IPS-11a (cell line): ENCODE results near the gene CCDC38.
"Not testable (repeated sequence)": the region's sequence is repeated elsewhere in the genome, so short reads cannot be mapped to it uniquely, and the experiment has no call there.

Source experiments
- H3K4me3 ChIP-seq: one replicate; pipeline ENCODE4 v1.5.1; 2013; ENCODE audit warnings: low read depth, low read length, control low read depth

The CCDC38 gene

DNA sequence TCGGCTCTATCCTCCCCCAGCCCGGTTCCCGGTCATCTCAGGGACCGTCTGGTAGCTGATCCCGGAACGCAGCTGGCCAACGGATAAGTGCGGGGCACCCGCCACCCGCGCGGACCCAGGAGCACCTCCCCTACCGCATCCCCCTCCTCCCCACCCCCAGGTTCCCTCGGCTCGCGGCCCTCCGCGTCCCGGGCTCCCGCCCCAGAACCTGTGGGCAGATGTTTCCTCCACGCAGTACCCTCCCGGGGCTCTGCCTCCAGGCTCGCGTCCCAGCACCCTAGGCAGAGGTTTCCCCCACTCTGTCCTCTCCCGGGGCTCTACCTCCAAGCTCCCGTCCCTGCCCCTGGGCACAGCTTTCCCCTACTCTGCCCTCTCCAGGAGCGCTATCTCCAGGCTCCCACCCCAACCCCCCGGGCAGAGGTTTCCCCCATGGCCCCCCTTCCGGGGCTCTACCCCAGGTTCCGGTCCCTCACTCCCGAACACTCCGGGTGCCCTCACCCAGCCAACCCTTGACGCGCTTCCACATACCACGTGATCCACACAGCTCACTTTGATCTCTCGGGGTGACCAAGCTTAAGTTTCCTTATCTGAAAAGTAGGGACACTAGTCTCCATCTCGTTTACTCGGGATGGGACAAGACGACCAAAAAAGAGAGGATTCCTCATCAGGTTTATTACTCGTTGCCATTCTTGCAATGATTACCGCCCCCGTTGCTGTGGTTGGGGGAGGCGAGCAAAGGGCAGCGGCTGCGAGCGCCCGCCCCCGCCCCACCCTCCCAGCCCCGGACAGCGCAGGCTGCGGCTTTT is at the start of gene CCDC38:
TSS of gene CCDC38 (minus strand) at position 91 of the 806 bp plus-strand sequence. CDS start 6,105 bp downstream, outside the sequence.
- peak within 1 kb of the TSS; percentile 81 for H3K4me3 ChIP-seq

DNA sequence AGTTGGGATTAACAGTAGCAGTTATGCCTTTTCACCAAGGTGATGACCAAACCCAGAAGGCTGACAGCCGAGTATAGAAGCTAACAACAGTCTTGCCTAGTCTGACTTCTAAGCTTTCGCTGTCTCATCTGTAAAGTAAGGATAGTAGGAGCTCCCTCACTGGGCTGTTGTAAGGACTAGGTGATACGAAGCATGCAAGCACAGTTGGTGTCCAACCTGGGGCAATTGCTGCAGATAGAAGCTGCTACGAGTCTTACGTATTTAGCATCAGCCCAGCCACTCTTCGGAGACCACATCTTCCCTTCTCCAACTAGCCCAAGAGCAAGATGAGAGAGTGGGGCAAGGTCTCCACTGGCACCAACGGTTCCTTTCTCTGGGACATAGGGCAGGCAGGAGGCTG is 47.7 kb upstream of the CCDC38 start:
- no peak overlapping the region for H3K4me3 ChIP-seq

DNA sequence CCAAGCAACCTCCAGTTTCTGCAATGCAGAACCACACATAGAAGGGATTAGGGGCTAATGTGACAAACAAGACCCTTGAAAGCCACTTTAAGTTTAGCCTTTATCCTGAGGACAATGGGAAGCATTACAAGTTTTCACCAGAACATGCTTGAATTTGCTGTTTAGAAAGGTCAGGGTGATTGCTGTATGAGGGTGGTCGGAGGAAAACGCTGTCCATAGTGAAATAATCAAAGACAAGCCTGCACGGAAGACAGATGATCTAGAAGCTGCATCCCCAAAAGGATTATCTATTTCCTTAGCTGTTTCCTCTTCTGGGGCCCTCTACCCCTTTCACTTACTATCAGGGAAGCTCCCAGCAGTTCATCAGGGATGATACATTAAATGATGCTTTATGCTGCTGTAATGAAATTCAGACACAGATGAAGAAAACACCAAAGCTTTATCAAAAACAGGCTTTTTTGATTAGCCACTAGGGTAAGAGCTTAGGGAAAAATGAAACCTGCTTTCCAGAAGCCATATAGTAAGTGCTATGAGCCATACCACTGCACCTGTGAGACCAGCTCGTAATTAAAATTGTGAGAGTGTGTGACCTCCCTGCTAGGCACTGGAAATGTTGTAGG is 47.2 kb upstream of the CCDC38 start:
- no peak overlapping the region for H3K4me3 ChIP-seq

DNA sequence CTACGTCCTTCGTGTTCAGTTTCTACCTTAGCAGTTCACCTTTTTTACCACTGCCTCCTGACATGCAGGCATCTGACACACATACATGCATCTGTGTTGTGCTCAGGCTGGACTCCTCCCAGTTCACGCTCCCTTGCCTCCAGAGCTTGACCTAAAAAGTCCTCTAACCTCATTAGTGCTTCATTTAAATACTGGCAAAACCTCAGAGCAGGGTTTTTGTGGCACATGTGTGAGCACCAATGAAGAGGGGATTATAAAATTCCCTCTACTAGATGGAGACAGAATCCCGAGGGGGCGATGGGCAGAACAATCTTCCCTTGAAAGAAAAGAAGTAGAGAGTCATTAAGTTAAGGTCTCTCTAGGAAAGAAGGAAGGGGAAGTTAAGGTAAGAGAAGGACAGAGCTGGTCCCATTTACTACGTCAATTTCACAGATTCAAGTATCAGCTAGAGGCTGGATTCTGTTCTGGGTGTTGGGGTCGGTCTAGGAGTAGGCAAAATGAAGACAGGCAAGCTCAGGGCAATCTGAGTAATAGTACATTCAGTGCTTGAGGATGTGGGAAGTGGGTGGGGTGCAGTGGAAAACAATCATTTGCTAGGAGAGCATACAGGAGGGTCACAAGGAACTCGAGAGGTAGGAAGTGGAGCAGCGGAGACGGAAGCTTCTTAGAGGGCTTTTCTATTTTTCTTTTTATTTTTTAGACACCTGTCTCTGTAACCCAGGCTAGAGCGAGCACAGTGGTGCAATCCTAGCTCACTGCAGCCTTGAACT is 46.3 kb upstream of the CCDC38 start:
- H3K4me3 ChIP-seq, result no peak overlapping the region

DNA sequence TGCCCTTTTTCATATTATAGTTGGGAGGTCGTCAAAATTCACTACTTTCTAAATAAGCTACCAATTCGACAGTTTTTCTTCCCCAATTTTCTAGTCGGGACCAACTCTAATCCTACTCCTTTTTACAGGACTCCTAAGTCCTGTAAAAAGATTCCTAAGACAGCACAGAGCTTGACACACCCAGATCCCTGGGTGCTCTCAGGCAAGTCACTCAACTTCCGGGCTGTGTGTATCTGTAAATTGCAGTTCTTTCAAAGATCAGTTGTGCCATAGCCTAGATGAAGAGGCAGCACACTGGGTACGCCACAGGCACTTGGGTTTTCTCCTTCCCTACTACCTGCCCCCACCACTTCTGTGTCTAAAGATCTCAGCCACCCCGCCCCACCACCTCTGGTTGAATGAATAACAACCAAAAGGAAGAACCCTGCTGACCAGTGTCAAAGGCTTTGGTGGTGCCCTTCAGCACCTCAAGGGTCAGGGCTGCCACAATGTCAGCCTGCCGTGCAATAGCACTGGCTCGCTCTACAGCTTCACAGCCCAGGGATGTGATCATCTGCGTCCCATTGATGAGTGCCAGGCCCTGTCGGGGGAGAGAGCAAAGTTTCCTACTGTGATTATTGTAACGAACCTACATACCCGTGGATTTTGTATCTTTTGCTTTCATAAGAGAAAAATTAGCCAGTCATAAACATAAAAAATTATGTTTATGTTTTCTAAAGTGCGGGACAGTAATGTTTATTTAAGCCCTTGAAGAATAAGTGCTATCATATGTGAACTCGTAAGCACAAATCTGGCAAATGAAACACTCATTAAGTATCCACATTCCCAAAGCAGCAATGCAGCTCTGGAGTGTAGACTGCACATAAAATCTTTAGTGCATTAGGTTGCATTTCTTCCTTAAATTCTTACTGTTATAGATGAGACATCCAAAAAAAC is 44.5 kb upstream of the CCDC38 start:
- H3K4me3 ChIP-seq, result no peak overlapping the region

DNA sequence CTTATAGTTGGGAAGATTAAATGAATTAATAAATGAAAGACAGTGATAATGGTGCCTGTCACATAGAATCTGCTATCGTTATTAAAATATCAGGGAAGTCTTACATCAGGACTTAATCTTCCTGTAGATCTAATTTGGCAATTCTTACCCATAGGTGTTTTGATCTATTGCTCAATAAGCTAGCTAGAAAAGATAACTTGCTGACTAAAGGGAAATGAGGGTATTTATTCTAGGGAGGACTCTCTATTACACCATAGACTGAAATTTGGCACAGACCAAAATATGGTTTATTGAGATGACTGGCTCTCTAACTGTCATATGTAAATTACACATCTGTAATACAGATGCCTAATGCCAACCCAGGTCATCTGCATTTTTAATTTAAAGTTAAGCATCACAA is 42.3 kb upstream of the CCDC38 start:
- no peak overlapping the region for H3K4me3 ChIP-seq

DNA sequence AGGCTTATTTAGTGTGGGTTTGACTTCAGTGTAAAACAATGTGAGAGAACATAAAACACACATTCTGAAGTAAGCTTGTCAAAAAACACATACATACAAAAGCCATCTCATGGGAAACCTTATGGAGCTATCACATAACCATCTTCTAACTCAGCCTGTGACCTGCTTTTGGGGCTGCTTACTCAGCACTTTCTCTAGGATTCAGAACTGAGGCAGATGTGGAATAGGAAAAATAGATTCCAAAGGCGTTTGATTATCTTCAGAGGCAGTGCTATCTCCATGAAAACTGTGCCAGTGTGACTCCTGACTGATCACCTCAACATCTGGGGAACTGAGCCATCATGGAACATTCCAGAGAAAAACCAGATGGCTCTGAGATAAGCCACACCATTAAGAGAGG is 40.2 kb upstream of the CCDC38 start:
- no peak overlapping the region for H3K4me3 ChIP-seq

DNA sequence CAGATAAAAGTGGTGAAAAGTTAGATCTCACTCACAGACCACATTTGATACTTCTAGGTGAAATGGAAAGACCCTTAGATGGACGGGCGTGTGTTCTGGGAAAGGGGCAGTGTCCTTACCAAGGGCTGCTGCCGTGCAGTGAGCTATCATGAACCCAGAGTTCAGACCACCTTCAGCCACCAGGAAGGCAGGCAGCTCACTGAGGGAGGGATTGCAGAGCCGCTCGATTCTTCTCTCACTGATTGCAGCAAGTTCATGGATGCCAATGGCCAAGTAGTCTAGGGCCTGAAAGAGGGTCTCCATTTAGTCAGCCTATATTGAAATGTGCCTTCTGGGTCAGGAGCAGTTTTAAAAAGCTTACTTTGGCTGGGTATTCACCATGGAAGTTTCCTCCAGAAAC is 38.0 kb upstream of the CCDC38 start:
- H3K4me3 ChIP-seq, result no peak overlapping the region

DNA sequence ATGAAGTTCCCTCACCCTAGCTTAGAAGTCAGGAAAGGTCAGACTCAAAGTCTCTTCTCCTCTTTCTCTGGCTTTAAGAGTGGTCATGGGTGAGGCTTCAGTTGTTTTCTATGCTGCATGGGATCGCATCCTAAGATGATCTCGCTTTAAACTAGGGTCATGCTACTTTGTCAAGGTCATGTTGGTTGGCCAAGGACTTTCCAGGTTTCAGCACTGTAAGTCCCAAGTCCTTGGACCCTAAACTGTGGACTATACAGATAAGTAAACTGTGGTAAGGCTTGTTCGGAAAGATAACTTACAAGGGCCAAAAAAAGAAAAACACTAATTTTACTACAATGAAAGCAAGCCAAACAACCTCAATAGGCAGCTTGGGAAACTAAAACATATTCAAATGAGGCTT is 36.4 kb upstream of the CCDC38 start:
- no peak overlapping the region for H3K4me3 ChIP-seq

DNA sequence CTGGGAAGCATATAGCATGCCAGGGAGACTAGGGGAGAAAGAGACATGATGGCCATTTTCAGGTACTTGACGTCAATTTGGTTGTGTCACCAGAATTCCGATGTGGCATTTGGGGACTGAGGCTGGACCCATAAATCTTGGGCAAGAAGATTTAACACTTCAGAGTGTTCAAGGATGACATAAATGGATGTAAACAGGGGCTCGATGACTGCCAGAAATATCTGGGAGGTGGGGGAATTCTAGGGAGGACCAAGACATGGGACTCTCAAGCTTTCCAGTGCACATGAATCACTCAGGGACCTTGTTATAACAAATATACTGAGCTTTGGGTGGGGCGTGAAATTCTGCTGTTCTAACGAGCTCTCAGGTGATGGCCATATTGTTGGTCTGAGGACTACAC is 35.9 kb upstream of the CCDC38 start:
- H3K4me3 ChIP-seq, result no peak overlapping the region

DNA sequence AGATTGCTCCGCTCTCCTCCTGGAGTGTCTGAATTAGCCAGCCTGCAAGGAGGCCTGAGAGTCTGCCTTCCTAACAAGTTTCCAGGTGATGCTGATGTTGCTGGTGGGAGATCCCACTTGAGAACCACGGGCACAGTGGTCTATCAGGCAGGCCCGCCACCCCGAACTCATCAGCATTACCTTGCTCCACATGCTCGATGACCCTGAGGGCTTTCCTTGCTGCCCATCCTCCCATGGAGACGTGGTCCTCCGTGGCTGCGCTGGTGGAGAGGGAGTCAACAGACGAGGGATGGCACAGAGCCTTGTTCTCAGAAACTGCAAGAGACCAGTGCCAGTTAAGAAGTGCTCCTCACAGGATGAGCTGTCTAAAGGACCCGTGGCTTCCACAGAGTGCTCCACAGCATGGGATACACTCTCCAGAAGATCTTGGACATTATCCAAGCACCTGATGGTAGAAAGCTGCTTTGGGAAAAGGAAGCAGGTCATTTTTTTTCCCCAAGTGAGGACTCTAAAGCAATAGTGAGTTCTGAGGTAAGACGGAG is 35.4 kb upstream of the CCDC38 start:
- no peak overlapping the region for H3K4me3 ChIP-seq

DNA sequence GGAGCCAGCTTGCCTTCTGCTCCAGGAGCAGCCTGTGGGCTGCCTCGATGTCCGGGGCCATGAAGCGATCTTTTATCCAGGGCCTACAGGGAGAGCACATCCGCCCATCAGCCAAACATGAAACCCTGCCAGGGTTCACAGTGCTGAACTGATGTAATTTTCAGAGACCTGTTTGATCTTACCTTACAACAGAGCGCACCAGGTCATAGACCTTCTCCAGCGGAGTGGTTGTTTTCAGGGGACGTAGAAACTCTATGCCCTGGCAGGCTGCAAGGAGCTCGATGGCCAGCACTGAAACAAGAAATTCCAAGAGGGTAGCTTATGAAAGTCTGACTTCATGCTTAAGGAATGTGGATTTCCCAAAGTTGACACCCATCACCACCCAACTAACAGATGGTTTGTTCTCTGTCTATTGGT is 34.0 kb upstream of the CCDC38 start:
- no peak overlapping the region for H3K4me3 ChIP-seq

DNA sequence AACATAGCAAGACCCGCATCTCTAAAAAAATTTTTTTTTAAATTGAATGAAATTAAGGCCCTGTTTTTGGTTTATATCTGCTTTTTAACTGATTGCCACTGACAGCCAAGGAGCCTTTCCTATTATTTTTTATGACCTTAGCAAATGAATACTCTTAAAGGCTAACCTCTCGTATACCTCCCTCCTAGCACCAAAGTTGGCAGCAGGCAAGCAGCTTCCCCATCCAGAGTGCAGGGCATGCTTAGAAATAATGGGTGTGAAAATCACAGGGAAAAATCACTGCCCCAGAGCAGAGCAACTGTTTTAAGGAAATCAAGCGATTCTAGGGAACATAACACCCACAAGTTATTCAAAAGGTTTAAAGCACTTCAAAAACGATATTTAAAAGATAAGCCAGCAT is 33.1 kb upstream of the CCDC38 start:
- H3K4me3 ChIP-seq, result no peak overlapping the region

DNA sequence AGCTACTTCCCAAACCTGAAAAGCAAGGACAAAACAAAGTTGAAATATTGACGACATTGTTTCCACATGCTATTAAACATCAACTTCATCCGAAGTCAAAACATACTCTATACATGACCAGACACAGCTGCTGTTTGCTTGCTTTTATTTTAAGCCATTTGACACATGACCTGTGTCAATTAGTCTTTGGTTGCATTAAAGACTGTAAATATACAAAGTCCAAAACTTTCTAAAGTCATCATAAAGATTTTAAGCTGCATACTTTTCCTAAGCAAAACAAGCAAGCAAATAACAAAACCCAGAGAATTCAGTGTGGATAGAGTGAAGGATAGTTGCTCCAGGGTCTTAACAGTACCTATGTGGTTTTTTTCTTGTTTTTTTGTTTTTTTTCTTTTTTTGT is 31.9 kb upstream of the CCDC38 start:
- no peak overlapping the region for H3K4me3 ChIP-seq

DNA sequence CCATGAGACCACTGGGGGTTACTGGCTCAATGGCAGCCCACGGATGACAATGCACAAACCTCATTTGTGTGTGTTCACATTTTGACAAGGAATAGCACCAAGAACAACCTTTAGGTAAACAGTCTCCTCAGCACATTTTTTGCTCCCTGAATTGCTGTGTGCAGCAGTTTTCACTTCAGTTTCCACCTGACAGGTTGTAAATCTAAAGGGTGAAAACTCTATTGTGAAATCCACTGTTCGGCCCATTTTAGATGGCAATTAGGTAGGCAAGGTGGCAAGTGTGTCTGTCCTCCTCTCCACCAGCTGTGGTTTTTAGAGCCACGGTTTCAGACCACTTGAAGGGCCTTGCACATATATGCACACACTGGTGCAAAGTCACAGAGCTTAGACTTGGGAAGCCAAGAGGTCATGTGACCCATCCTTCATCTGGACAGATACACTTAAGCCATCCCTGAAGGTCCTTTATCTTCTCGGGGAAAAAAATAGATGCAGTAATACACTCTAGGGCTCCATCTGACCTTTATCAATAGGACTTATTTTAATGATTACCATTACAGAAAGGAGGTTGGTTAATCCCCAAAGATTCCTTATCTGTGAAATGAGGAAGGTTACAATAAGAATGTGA is 30.5 kb upstream of the CCDC38 start:
- no peak overlapping the region for H3K4me3 ChIP-seq

DNA sequence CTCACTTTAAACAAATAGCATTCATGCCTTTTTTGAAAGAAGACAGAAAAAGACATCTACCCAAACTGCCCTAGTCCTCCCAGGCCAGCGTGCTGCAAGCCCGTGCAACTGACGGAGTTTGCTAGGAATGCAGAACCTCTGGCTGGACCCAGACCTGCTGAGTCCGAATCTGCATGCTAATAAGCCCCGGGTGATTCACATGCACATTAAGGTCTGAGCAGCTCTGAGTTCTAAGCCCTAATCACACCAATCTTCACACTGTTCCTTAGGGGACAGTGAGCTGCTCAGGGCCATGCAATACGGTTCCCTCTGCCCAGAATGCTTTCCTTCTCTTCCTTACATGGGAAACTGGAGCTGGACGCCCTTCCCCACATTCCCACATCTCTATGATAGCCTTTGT is 28.5 kb upstream of the CCDC38 start:
- H3K4me3 ChIP-seq, result no peak overlapping the region

DNA sequence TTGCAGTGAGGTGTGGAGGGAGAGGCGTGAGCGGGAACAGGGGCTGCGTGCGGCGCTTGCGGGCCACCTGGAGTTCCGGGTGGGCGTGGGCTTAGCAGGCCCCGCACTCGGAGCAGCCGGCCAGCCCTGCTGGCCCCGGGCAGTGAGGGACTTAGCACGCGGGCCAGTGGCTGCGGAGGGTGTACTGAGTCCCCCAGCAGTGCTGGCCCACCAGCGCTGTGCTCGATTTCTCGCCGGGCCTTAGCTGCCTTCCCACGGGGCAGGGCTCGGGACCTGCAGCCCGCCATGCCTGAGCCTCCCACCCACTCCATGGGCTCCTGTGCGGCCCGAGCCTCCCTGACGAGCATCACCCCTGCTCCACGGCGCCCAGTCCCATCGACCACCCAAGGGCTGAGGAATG is 26.7 kb upstream of the CCDC38 start:
- not testable (repeated sequence) for H3K4me3 ChIP-seq

DNA sequence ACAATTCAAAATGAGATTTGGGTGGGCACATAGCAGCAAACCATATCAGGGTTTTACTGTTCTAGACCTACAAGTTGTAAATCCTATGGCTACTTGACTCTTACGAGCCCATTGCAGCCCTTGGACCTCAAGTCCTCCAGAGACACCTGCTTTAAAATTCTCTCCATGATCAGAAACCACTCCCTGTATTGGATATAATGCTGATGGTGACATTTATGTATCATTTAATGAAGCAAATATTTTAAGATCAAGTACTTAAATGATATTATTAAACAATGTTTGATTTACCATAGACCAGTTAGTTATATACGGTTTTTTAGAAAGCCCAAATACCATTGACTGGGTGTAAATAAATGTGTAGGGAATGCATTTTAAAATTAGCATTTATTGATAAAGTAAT is 24.9 kb upstream of the CCDC38 start:
- H3K4me3 ChIP-seq, result no peak overlapping the region

DNA sequence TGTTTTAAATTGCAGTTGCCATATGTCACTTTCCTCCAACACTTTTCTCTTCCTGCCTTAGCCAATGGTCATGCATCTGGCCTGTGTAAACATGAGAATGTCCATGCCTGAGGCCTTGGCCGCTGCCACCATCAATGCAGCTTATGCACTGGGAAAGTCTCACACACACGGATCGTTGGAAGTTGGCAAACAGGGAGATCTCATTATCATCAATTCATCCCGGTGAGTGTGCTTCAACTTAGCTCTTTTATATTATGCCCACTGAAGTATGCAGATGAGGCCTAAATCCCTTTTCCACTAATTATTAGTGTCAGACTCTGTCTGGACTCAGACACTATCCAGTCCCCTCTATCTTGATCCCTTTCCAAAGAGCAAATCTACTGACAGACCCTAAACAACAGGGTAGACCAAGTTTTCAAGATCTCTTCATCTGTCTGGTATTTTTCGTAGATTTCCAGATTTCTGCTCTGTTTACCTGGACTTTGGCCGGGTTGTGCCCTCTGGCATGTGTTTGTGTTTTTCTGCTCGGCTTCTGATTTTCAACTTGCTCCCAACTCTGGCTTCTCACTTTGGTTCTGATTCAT is 24.0 kb upstream of the CCDC38 start:
- H3K4me3 ChIP-seq, result no peak overlapping the region

DNA sequence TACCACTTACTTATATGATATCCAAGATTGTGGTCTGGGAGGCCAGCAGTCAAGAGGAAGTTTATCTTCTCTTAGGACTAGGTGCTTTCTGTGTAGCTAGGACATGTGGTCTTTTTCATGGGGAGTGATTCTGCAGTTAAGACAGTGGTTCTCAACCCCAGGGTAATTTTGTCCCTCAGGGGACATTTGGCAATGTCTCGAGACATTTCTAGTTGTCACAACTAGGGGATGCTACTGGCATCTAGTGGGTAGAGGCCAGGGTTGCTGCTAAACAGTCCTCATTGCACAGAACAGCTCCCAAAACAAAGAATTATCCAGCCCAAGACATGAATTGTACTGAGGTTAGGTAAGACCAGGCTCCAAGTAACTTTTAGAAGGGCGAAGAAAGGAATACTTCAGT is 20.7 kb upstream of the CCDC38 start:
- H3K4me3 ChIP-seq, result no peak overlapping the region
